Activated CD4-positive, alpha-beta memory T cell treated with anti-CD3 and anti-CD28 coated beads for 36 hours (primary cell): ENCODE results near the gene MRPL10. TPM values are rescaled to one million over a fixed set of nuclear protein-coding genes. Genes with fewer than 3 reads are reported as not detected.

Experiments
- CTCF ChIA-PET: fragments of 350-600 bp; sonication (Branson Sonifier 250); formaldehyde crosslinking; loops from one replicate; lab custom pipeline; 2021; ENCODE audit warnings: antibody characterized with exemption, inconsistent platforms; lab: Charles Lee
- POLR2A ChIA-PET: fragments of 350-600 bp; sonication (Branson Sonifier 250); formaldehyde crosslinking; loops from one replicate; lab custom pipeline; 2021; ENCODE audit warnings: antibody characterized with exemption; lab: Charles Lee
- DNase-seq: peaks from one replicate; pipeline ENCODE4 v3.0.0-alpha.2; 2020
- H3K27ac Mint-ChIP-seq: one replicate; pipeline ENCODE4 v1.8.0; 2021; ENCODE audit warnings: mixed read lengths
- H3K27me3 Mint-ChIP-seq: one replicate; pipeline ENCODE4 v1.8.0; 2021; ENCODE audit warnings: mixed read lengths
- H3K36me3 Mint-ChIP-seq: one replicate; pipeline ENCODE4 v1.8.0; 2021; ENCODE audit warnings: mixed read lengths
- H3K4me1 Mint-ChIP-seq: one replicate; pipeline ENCODE4 v1.8.0; 2021; ENCODE audit warnings: low read depth, mixed read lengths
- H3K4me3 Mint-ChIP-seq: one replicate; pipeline ENCODE4 v1.8.0; 2021; ENCODE audit warnings: mild to moderate bottlenecking, mixed read lengths
- H3K9me3 Mint-ChIP-seq: one replicate; pipeline ENCODE4 v1.8.0; 2021; ENCODE audit warnings: mixed read lengths
- intact Hi-C: fragments of 100-400 bp; cut with micrococcal nuclease; formaldehyde crosslinking; loops from one replicate; pipeline ENCODE4 v1.15.1; 2023
- total RNA-seq, 2 experiments: library from RNA; stranded (reverse); gene quantifications; one replicate each; pipeline ENCODE4 v1.2.3, GENCODE V29; 2021

The MRPL10 gene
- total RNA-seq, 2 experiments from 2014 or later = 69.9 to 72.4 TPM

- POLR2A ChIA-PET = no interaction called here
- intact Hi-C loops = no loop called here
Observed at GRCh38 chr17:47855737-47856136, 24.4 kb upstream of the MRPL10 start.

GRCh38 chr17:47853616-47854015 lies 22.3 kb upstream of the MRPL10 start:
- H3K27me3 Mint-ChIP-seq = peaks cover 53% of the 10 kb centered on the region
- peaks cover 16% of the 10 kb centered on the region for H3K4me1 Mint-ChIP-seq
- POLR2A ChIA-PET = no interaction called here
- CTCF ChIA-PET = interaction anchor here (1.1 to 10.0 kb wide), 2 partner anchors 9 to 37 kb away, joined by 4 to 99 read pairs; partner anchors contain the start of gene SCRN2
- no peak overlapping the region for H3K4me3 Mint-ChIP-seq
- no peak overlapping the region for H3K27ac Mint-ChIP-seq
- no peaks in the 10 kb centered on the region for H3K9me3 Mint-ChIP-seq
- no peaks in the 10 kb centered on the region for H3K36me3 Mint-ChIP-seq
- no peak for DNase-seq
- intact Hi-C loops = no loop called here

More at GRCh38 chr17:47855737-47856136, 24.4 kb upstream of the MRPL10 start:
- Mint-ChIP-seq H3K4me3 (no peak overlapping the region), H3K27ac (no peak overlapping the region), H3K9me3 (no peaks in the 10 kb centered on the region), H3K4me1 (peaks cover 10% of the 10 kb centered on the region), H3K36me3 (no peaks in the 10 kb centered on the region), H3K27me3 (peaks cover 37% of the 10 kb centered on the region)
- CTCF ChIA-PET = interaction anchor here (0.6 to 10.0 kb wide), 3 partner anchors 12 to 34 kb away, joined by 3 to 99 read pairs (median 5); partner anchors contain the start of gene SCRN2
- DNase-seq = no peak

GRCh38 chr17:47852113-47852949 lies 21.0 kb upstream of the MRPL10 start:
- Mint-ChIP-seq H3K9me3 (no peaks in the 10 kb centered on the region), H3K27me3 (peaks cover 59% of the 10 kb centered on the region), H3K36me3 (no peaks in the 10 kb centered on the region), H3K4me3 (no peak overlapping the region), H3K27ac (peak overlapping the region; percentile 16), H3K4me1 (peaks cover 17% of the 10 kb centered on the region)
- intact Hi-C loops = no loop called here
- POLR2A ChIA-PET = no interaction called here
- CTCF ChIA-PET = interaction anchor here (1.1 to 18.4 kb wide), 3 partner anchors 8 to 38 kb away, joined by 4 to 672 read pairs (median 99); partner anchors contain the start of genes SCRN2 and SP2
- no peak for DNase-seq

GRCh38 chr17:47851764-47852112 lies 20.4 kb upstream of the MRPL10 start:
- no peak for DNase-seq
- Mint-ChIP-seq H3K9me3 (no peaks in the 10 kb centered on the region), H3K27ac (no peak overlapping the region), H3K4me1 (peaks cover 23% of the 10 kb centered on the region), H3K27me3 (peaks cover 64% of the 10 kb centered on the region), H3K36me3 (no peaks in the 10 kb centered on the region), H3K4me3 (no peak overlapping the region)
- intact Hi-C loops = no loop called here
- POLR2A ChIA-PET = no interaction called here
- CTCF ChIA-PET = interaction anchor here (10.0 to 18.4 kb wide), 2 partner anchors 8 to 37 kb away, joined by 99 to 672 read pairs; partner anchors contain the start of genes SCRN2 and SP2

GRCh38 chr17:47850692-47851573 lies 19.6 kb upstream of the MRPL10 start, which contains the start of gene SP6:
TSS of gene SP6 (minus strand) at chr17:47851163. CDS start at chr17:47848429, 2,734 bp downstream.
- Mint-ChIP-seq H3K9me3 (no peaks in the 10 kb centered on the region), H3K36me3 (no peaks in the 10 kb centered on the region), H3K27ac (no peak within 1 kb of the TSS), H3K27me3 (peaks cover 71% of the 10 kb centered on the region), H3K4me1 (peaks cover 23% of the 10 kb centered on the region), H3K4me3 (peak within 1 kb of the TSS; percentile 3)
- intact Hi-C loops = no loop called here
- ChIA-PET POLR2A (interaction anchor here (1.0 kb wide), 1 partner anchor 45 kb away, joined by 3 read pairs; the partner anchor contains the start of gene SP2), CTCF (interaction anchor here (0.8 to 18.4 kb wide), 5 partner anchors 7 to 99 kb away, joined by 3 to 672 read pairs (median 3); partner anchors contain the start of genes SCRN2 and SP2)
- peak; percentile 80 for DNase-seq

GRCh38 chr17:47850373-47850691 lies 19.0 kb upstream of the MRPL10 start:
- POLR2A ChIA-PET = interaction anchor here (1.0 kb wide), 1 partner anchor 45 kb away, joined by 3 read pairs; the partner anchor contains the start of gene SP2
- Mint-ChIP-seq H3K27me3 (peaks cover 74% of the 10 kb centered on the region), H3K36me3 (no peaks in the 10 kb centered on the region), H3K4me1 (peaks cover 23% of the 10 kb centered on the region), H3K27ac (no peak overlapping the region), H3K4me3 (peak overlapping the region; percentile 3), H3K9me3 (no peaks in the 10 kb centered on the region)
- intact Hi-C loops = no loop called here
- no peak for DNase-seq
- CTCF ChIA-PET = interaction anchor here (0.8 to 18.4 kb wide), 5 partner anchors 6 to 100 kb away, joined by 3 to 672 read pairs (median 3); partner anchors contain the start of genes SCRN2 and SP2

- Mint-ChIP-seq H3K4me1 (peaks cover 24% of the 10 kb centered on the region), H3K9me3 (no peaks in the 10 kb centered on the region), H3K27ac (no peak overlapping the region), H3K36me3 (no peaks in the 10 kb centered on the region), H3K4me3 (no peak overlapping the region), H3K27me3 (peaks cover 67% of the 10 kb centered on the region)
- no peak for DNase-seq
- intact Hi-C loops = loop anchor here (10.0 kb wide), 1 partner anchor 257 kb away; the partner anchor contains the start of genes CBX1 and SNX11
- ChIA-PET POLR2A (no interaction called here), CTCF (interaction anchor here (1.2 to 18.4 kb wide), 9 partner anchors 5 to 101 kb away, joined by 3 to 672 read pairs (median 4); partner anchors contain the start of genes LRRC46, MRPL10, SP2 and SP6)
Observed at GRCh38 chr17:47848198-47848513, 16.8 kb upstream of the MRPL10 start.

- H3K4me3 Mint-ChIP-seq = no peak overlapping the region
- H3K27me3 Mint-ChIP-seq = peaks cover 62% of the 10 kb centered on the region
- H3K4me1 Mint-ChIP-seq = peaks cover 28% of the 10 kb centered on the region
- intact Hi-C loops = loop anchor here (10.0 kb wide), 1 partner anchor 257 kb away; the partner anchor contains the start of genes CBX1 and SNX11
- DNase-seq = peak; percentile 59
- no peaks in the 10 kb centered on the region for H3K9me3 Mint-ChIP-seq
- no peaks in the 10 kb centered on the region for H3K36me3 Mint-ChIP-seq
- CTCF ChIA-PET = interaction anchor here (0.6 to 18.4 kb wide), 13 partner anchors 6 to 131 kb away, joined by 3 to 672 read pairs (median 4); partner anchors contain the start of genes CDK5RAP3, LRRC46, MRPL10 and SP2
- H3K27ac Mint-ChIP-seq = no peak overlapping the region
- POLR2A ChIA-PET = interaction anchor here (1.3 to 1.5 kb wide), 2 partner anchors 16 to 48 kb away, joined by 3 to 8 read pairs; partner anchors contain the start of genes LRRC46, MRPL10 and SP2
Observed at GRCh38 chr17:47847341-47848197, 16.2 kb upstream of the MRPL10 start.

- Mint-ChIP-seq H3K9me3 (no peaks in the 10 kb centered on the region), H3K27ac (no peak overlapping the region), H3K36me3 (no peaks in the 10 kb centered on the region), H3K27me3 (peaks cover 55% of the 10 kb centered on the region), H3K4me1 (peaks cover 28% of the 10 kb centered on the region), H3K4me3 (no peak overlapping the region)
- intact Hi-C loops = loop anchor here (10.0 kb wide), 1 partner anchor 258 kb away; the partner anchor contains the start of genes CBX1 and SNX11
- ChIA-PET CTCF (interaction anchor here (0.6 to 18.4 kb wide), 12 partner anchors 7 to 131 kb away, joined by 3 to 672 read pairs (median 4); partner anchors contain the start of genes CDK5RAP3, LRRC46, MRPL10 and SP2), POLR2A (interaction anchor here (1.3 to 1.5 kb wide), 2 partner anchors 16 to 49 kb away, joined by 3 to 8 read pairs; partner anchors contain the start of genes LRRC46, MRPL10 and SP2)
- DNase-seq = no peak
Observed at GRCh38 chr17:47846716-47847340, 15.5 kb upstream of the MRPL10 start.

GRCh38 chr17:47845716-47846075 lies 14.4 kb upstream of the MRPL10 start:
- ChIA-PET CTCF (interaction anchor here (0.8 to 18.4 kb wide), 5 partner anchors 8 to 43 kb away, joined by 3 to 672 read pairs (median 15); partner anchors contain the start of genes SP2 and SP6), POLR2A (no interaction called here)
- H3K36me3 Mint-ChIP-seq = no peaks in the 10 kb centered on the region
- no peak overlapping the region for H3K4me3 Mint-ChIP-seq
- DNase-seq = no peak
- intact Hi-C loops = loop anchor here (10.0 kb wide), 1 partner anchor 259 kb away; the partner anchor contains the start of genes CBX1 and SNX11
- H3K4me1 Mint-ChIP-seq = peaks cover 33% of the 10 kb centered on the region
- H3K27me3 Mint-ChIP-seq = peaks cover 53% of the 10 kb centered on the region
- H3K27ac Mint-ChIP-seq = no peak overlapping the region
- no peaks in the 10 kb centered on the region for H3K9me3 Mint-ChIP-seq
